BE2C (cell line): ENCODE measurements around the gene CCDC88C.

Experiments used
- DNase-seq: peaks from one replicate; pipeline ENCODE4 v3.0.0-alpha.2; 2020
- H3K27me3 ChIP-seq: fragments of 250-450 bp; sonication (Bioruptor Pico); 2 replicates; pipeline ENCODE4 v1.5.1; 2020; ENCODE audit warnings: mild to moderate bottlenecking
- H3K36me3 ChIP-seq: fragments of 250-450 bp; sonication (Bioruptor Pico); 2 replicates; pipeline ENCODE4 v1.5.1; 2020; ENCODE audit warnings: mild to moderate bottlenecking
- H3K4me1 ChIP-seq: fragments of 250-450 bp; sonication (Bioruptor Pico); 2 replicates; pipeline ENCODE4 v1.5.1; 2020
- H3K4me3 ChIP-seq: 2 replicates; pipeline ENCODE4 v1.5.1; 2011; ENCODE audit warnings: low read depth, low read length
- H3K9me3 ChIP-seq: fragments of 250-450 bp; sonication (Bioruptor Pico); 2 replicates; pipeline ENCODE4 v1.5.1; 2020
- TF ChIP-seq, protein P1 (sequence below): IDR thresholded peaks from 2 replicates; pipeline ENCODE4 v1.5.1; 2012; ENCODE audit warnings: mild to moderate bottlenecking, low read depth, low read length

The CCDC88C gene

DNA sequence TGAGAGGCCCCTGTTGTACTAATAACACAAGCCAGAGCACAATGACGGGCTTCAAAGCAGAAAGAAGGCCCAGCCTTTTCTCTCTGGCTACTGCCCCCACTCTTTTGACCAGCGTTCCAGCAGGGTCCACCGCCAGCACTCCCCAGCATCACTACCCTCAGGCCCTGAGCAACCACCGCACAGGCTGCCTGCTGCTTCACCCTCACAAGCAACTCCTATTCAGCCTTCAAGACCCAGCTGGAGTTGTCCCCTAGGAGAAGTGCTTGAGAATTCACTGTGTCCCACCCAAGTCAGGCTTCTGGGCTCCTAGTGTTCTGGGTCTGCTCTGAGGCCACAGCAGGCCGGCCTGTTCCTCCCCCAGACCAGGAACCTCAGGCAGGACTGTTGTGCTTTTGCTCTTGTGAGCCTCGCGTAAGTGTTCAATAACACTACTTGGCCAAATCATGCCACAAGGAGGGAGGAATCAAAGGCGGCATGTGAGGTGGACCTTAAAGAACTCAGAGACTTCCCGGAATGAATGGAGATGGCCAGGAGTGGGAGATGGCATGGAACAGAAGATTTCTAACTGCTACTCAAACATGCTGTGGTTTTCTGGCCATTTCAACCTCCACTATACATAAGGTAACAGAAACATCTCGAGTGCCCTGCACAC is 89.8 kb downstream of the CCDC88C start:
- DNase-seq: no peak
- Histone ChIP-seq H3K27me3 (no peaks in the 10 kb centered on the region), H3K36me3 (no peaks in the 10 kb centered on the region), H3K9me3 (no peaks in the 10 kb centered on the region), H3K4me3 (no peak overlapping the region), H3K4me1 (peaks cover 19% of the 10 kb centered on the region)
- TF ChIP-seq, protein P1, sequence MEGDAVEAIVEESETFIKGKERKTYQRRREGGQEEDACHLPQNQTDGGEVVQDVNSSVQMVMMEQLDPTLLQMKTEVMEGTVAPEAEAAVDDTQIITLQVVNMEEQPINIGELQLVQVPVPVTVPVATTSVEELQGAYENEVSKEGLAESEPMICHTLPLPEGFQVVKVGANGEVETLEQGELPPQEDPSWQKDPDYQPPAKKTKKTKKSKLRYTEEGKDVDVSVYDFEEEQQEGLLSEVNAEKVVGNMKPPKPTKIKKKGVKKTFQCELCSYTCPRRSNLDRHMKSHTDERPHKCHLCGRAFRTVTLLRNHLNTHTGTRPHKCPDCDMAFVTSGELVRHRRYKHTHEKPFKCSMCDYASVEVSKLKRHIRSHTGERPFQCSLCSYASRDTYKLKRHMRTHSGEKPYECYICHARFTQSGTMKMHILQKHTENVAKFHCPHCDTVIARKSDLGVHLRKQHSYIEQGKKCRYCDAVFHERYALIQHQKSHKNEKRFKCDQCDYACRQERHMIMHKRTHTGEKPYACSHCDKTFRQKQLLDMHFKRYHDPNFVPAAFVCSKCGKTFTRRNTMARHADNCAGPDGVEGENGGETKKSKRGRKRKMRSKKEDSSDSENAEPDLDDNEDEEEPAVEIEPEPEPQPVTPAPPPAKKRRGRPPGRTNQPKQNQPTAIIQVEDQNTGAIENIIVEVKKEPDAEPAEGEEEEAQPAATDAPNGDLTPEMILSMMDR: no peak

DNA sequence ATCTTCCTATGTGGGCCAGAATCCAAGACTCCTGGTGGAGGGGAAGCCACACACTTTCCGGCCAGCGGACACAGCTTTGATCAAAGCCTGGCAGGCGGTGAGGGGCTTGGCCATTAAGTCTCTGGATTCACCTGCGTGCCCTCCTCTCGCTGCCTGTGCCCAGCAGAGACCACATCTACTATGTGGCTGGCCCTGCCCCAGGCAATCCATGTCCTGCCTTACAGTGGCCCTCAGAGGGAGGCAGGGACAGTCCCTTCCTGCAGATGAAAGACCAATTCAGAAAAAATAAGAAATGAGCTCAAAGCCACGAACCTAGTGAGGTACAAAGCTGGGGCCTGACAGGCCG is 90.4 kb downstream of the CCDC88C start:
- Histone ChIP-seq H3K27me3 (no peaks in the 10 kb centered on the region), H3K36me3 (no peaks in the 10 kb centered on the region), H3K9me3 (no peaks in the 10 kb centered on the region), H3K4me1 (peaks cover 19% of the 10 kb centered on the region), H3K4me3 (no peak overlapping the region)
- TF ChIP-seq, protein P1: no peak
- no peak for DNase-seq

DNA sequence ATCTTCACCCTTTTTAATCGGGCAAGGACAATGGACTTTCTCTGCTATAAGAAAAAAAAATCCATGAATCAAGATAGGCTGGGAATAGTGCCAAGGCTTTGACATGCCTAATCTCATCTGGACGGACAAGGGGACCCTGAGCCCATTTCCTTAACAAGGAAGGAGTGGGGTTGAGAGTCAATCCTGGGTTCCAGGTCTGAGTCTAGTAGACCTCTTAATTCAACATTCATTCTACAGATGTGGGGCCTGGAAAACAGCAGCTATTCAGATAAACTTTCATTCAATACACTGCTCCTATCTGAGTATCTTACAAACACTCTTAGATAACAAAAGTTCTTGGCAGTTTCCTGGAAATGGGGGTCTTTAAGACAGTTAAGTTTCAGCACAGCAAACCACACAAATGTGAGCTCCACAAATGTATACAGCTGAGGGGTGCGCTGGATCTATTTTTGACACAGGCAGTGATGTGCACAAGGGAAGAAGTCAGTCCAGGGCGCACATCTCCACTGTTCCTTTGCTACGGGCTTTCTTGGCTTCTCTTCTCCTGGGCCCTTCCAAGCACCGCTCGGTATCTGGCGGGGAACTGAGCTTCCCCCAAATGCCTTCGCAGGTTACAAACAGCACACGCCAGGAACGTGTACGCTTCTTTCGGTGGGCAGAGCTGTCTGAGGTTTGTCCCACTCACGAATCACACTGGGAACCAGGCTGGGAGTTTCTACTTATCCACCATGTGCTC is 90.9 kb downstream of the CCDC88C start:
- Histone ChIP-seq H3K9me3 (no peaks in the 10 kb centered on the region), H3K4me1 (peaks cover 19% of the 10 kb centered on the region), H3K27me3 (no peaks in the 10 kb centered on the region), H3K36me3 (no peaks in the 10 kb centered on the region), H3K4me3 (no peak overlapping the region)
- TF ChIP-seq, protein P1: no peak
- no peak for DNase-seq

DNA sequence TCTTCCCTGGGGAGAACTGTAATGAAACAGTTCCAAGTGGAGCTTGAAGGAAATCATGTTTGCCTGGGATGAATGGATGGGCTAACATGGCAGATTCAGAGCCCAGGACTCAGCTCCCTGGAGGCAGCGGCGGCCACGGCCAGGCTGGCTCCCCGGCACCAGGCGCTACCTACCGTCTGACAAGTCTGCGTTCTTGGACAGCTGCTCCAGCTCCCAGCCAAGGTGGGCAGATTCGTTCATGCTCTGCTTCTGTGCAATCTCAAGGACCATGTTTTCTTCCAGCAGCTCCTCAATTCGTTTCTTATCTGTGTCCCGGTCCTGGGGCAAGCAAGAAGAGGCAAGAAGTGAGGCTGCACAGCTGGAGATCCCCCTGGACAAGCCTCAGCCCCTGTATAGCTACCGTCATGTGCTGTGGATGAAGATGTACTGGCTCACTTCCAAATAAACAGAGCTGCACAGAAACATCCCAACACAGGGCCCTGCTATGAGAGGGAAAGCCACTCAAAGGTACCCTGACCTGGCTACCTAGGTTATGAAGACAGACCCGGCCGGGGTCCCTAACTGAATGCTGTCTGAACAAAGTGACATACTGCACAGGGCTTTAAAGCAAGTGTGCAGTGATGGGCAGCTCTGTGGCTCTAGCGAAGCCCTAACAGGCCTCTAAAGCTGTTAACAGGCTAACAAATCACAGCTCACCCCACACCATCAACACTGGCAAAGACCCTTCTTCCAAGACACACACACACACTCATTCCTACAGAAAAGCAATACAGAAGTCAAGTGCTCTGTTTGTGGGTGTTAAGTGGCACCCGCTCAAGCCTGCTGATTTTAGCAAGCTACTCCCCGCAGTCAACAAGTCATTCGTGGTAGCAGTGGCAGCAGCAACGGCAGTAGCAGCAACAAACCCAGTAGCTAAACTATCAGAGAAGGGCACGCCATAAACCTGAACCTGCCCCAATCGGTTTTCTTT is 92.7 kb downstream of the CCDC88C start:
- H3K36me3 ChIP-seq: no peaks in the 10 kb centered on the region
- peaks cover 19% of the 10 kb centered on the region for H3K4me1 ChIP-seq
- H3K4me3 ChIP-seq: peak overlapping the region; percentile 56
- TF ChIP-seq, protein P1: no peak
- H3K9me3 ChIP-seq: no peaks in the 10 kb centered on the region
- H3K27me3 ChIP-seq: no peaks in the 10 kb centered on the region
- DNase-seq: no peak

DNA sequence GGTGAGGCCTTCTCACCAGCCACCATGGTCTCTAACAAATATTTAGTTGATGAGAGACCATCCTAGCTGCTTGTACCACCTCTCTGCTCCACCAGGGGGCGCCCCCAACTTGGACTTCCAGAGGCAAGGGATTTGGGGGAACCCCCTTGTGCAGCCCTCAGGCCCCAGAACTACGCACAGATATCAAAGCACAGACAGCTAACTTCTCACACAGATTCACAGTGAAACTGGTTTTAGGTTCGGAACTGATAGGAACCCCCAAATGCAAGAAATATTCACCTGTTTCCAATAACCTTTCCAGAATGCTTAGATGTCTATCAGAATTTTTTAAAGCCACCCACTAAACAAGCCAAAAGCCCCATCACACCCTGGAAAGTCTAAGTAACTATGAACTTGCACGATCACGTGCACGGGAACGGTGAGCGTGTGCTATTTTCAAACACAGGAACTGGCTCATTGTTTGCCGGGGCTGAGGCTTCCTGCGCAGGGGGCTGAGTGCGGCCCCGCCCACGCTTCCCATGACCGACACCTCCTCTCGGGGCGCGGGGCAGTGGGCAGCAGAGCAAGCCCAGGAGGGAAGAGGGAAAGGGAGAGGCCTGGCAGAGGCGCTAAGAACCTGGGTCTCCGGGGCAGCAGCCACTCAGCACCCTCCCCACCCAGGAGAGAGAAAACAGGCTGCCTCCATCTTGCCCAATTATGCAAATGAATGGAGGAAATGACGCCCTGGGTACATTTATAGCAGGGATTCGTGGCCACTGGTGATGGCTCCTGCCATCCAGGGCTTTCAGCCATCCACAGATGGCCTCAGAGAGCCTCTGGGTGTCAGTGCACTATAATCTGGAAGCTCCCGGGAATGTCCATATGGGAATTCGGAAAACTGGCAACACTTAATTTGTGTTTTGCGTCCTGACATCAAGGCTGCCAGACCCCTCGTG is 93.7 kb downstream of the CCDC88C start:
- TF ChIP-seq, protein P1: peak; percentile 98
- Histone ChIP-seq H3K36me3 (no peaks in the 10 kb centered on the region), H3K27me3 (no peaks in the 10 kb centered on the region), H3K9me3 (no peaks in the 10 kb centered on the region), H3K4me1 (peaks cover 19% of the 10 kb centered on the region), H3K4me3 (peak overlapping the region; percentile 56)
- peak; percentile 82 for DNase-seq
